Thymus (tissue), 14 donors: ENCODE results near the gene PNPLA7. TPM values are rescaled to one million over a fixed set of nuclear protein-coding genes. Genes with fewer than 3 reads are reported as not detected.
"Not testable (repeated sequence)": the region's sequence is repeated elsewhere in the genome, so short reads cannot be mapped to it uniquely, and the experiment has no call there.

Source experiments
- DNase-seq, 9 donors: peaks; one replicate each; pipeline ENCODE4 v3.0.0-alpha.2; 2013; ENCODE audit warnings: low spot score in 9 of 9, low read depth in 6 of 9, missing footprints in 1 of 9
- H3K27ac ChIP-seq, 2 donors: one replicate each; pipeline ENCODE4 v1.5.1; 2013; ENCODE audit warnings: control low read depth in 1 of 2, low read depth in 1 of 2, low read length in 1 of 2, mild to moderate bottlenecking in 1 of 2, moderate library complexity in 1 of 2
- H3K27me3 ChIP-seq, 2 donors: one replicate each; pipeline ENCODE4 v1.5.1; 2013; ENCODE audit warnings: low read length in 1 of 2; ENCODE audit not compliant: control insufficient read depth in 2 of 2, insufficient read depth in 1 of 2
- H3K36me3 ChIP-seq, 2 donors: one replicate each; pipeline ENCODE4 v1.5.1; 2013; ENCODE audit warnings: low read length in 1 of 2, mild to moderate bottlenecking in 1 of 2, moderate library complexity in 1 of 2; ENCODE audit not compliant: control insufficient read depth in 2 of 2, insufficient read depth in 2 of 2
- H3K4me1 ChIP-seq, 2 donors: one replicate each; pipeline ENCODE4 v1.5.1; 2013; ENCODE audit warnings: low read length in 2 of 2; ENCODE audit not compliant: control insufficient read depth in 2 of 2, insufficient read depth in 2 of 2
- H3K4me3 ChIP-seq, 2 donors: one replicate each; pipeline ENCODE4 v1.5.1; 2013; ENCODE audit warnings: low read length in 2 of 2, control low read depth in 1 of 2, mild to moderate bottlenecking in 1 of 2
- H3K9me3 ChIP-seq, 2 donors: one replicate each; pipeline ENCODE4 v1.5.1; 2013; ENCODE audit warnings: low read length in 1 of 2, mild to moderate bottlenecking in 1 of 2; ENCODE audit not compliant: control insufficient read depth in 2 of 2, insufficient read depth in 1 of 2
- WGBS: extraction: QIAGEN DNeasy Blood & Tissue Kit; methylation state at CpG from one replicate; pipeline ENCODE4 v1.1.7; 2013; 5-methylcytosine and 5-hydroxymethylcytosine counted together
- long read RNA-seq, 10 donors: transcript quantifications; one replicate each; lab custom pipeline, GENCODE V29; 2026
- polyA plus RNA-seq: library from polyadenylated mRNA; stranded (reverse); fragments of 200-250 nt; gene quantifications from one replicate; pipeline ENCODE4 v1.2.3, GENCODE V29; 2013
- total RNA-seq: library from RNA; stranded (reverse); fragments of 120-200 nt; gene quantifications from one replicate; pipeline ENCODE4 v1.2.4, GENCODE V29; 2013
- donor health status: healthy.

The PNPLA7 gene
- total RNA-seq (1.6 TPM), polyA plus RNA-seq (11.5 TPM)
- long read RNA-seq, donor 1: 0 reads
- long read RNA-seq, donor 2: 0 reads
- long read RNA-seq, donor 3, partial matches to known transcripts: 5 of 5 reads
- long read RNA-seq, donor 3, other reads (novel, unspliced or antisense): 0 of 5 reads
- long read RNA-seq, donor 4: 0 reads
- long read RNA-seq, donor 5, partial matches to known transcripts: 142 of 142 reads
- long read RNA-seq, donor 5, other reads (novel, unspliced or antisense): 0 of 142 reads
- long read RNA-seq, donor 6, partial matches to known transcripts: 119 of 119 reads
- long read RNA-seq, donor 6, other reads (novel, unspliced or antisense): 0 of 119 reads
- long read RNA-seq, donor 7: 0 reads
- long read RNA-seq, donor 8: 0 reads
- long read RNA-seq, donor 9: 0 reads
- long read RNA-seq, donor 10: 0 reads

GRCh38 chr9:137550231-137550621 lies at the start of gene PNPLA7:
PNPLA7 (minus strand) TSS chr9:137550402; CDS start chr9:137550197, 205 bp downstream.
- Histone ChIP-seq H3K9me3 (peaks cover 0 to 4% of the 10 kb centered on the region in 2 donors), H3K27ac (peak within 1 kb of the TSS; percentile 66 to 91), H3K4me1 (peaks cover 8 to 17% of the 10 kb centered on the region in 2 donors), H3K4me3 (peak within 1 kb of the TSS; percentile 60 to 83), H3K36me3 (peaks cover 5 to 9% of the 10 kb centered on the region in 2 donors), H3K27me3 (no peaks in the 10 kb centered on the region)
- WGBS: 3% methylated on average over 13 of the region's 13 CpGs
- DNase-seq: peak in 7 of 9 donors; percentile 14 to 76 (median 49)

- Histone ChIP-seq H3K27ac (no peak overlapping the region), H3K9me3 (no peaks in the 10 kb centered on the region), H3K4me1 (peaks cover 0 to 5% of the 10 kb centered on the region in 2 donors), H3K4me3 (no peak overlapping the region), H3K36me3 (no peaks in the 10 kb centered on the region), H3K27me3 (peaks cover 0 to 2% of the 10 kb centered on the region in 2 donors)
- 94% methylated on average over 8 of the region's 8 CpGs for WGBS
- no peak for DNase-seq
Observed at GRCh38 chr9:137598943-137599342, 48.7 kb upstream of the PNPLA7 start.

DNA sequence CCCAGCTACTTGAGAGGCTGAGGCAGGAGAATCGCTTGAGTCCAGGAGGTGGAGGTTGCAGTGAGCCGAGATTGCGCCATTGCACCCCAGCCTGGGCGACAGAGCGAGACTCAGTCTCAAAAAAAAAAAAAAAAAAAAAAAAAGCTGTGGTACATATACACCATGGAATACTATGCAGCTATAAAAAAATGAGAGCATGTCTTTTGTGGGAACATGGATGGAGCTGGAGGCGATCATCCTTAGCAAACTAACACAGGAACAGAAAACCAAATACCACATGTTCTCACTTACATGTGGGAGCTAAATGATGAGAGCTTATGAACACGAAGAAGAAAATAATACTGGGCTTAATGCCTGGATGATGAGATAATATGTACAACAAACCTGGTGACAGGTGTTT lies 46.4 kb upstream of the PNPLA7 start:
- not testable (repeated sequence) for DNase-seq, H3K9me3 ChIP-seq, H3K4me1 ChIP-seq, H3K27ac ChIP-seq, H3K36me3 ChIP-seq, H3K27me3 ChIP-seq, H3K4me3 ChIP-seq
- WGBS: 98% methylated on average over 7 of the region's 7 CpGs

DNA sequence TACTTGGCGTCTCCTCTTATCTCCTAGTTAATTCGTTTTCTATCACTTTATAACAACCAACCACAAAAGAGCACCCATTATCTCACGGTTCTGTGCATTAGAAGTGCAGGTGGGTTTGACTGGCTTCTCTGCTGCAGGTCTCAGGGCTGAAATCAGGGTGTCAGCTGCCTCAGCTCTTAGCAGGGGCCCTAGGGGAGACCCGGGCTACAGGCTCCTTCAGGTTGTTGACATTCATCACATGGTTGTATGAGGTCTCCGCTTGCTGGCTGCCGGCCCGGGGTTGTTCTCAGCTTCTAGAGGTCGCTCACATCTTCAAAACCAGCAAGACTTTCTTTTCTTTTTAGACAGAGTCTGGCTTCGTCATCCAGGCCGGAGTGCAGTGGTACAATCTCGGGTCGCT lies 43.0 kb upstream of the PNPLA7 start:
- 86% methylated on average over 12 of the region's 12 CpGs for WGBS
- no peaks in the 10 kb centered on the region for H3K9me3 ChIP-seq
- H3K27ac ChIP-seq: no peak overlapping the region
- no peak for DNase-seq
- no peak overlapping the region for H3K4me3 ChIP-seq
- peaks cover 9 to 27% of the 10 kb centered on the region in 2 donors for H3K4me1 ChIP-seq
- H3K36me3 ChIP-seq: peaks cover 3 to 5% of the 10 kb centered on the region in 2 donors
- peaks cover 0 to 2% of the 10 kb centered on the region in 2 donors for H3K27me3 ChIP-seq

- H3K4me1 ChIP-seq: peaks cover 9 to 27% of the 10 kb centered on the region in 2 donors
- H3K27me3 ChIP-seq: peaks cover 0 to 2% of the 10 kb centered on the region in 2 donors
- WGBS: 92% methylated on average over 7 of the region's 7 CpGs
- H3K36me3 ChIP-seq: peaks cover 3 to 10% of the 10 kb centered on the region in 2 donors
- no peaks in the 10 kb centered on the region for H3K9me3 ChIP-seq
- H3K27ac ChIP-seq: no peak overlapping the region
- no peak for DNase-seq
- H3K4me3 ChIP-seq: no peak overlapping the region
Observed at GRCh38 chr9:137592767-137593166, 42.6 kb upstream of the PNPLA7 start.

- peak within 1 kb of the TSS; percentile 66 to 78 for H3K4me3 ChIP-seq
- no peaks in the 10 kb centered on the region for H3K9me3 ChIP-seq
- H3K27ac ChIP-seq: peak within 1 kb of the TSS in 1 of 2 donors; percentile 53
- peaks cover 9 to 27% of the 10 kb centered on the region in 2 donors for H3K4me1 ChIP-seq
- WGBS: 1% methylated on average over 112 of the region's 113 CpGs
- peaks cover 0 to 2% of the 10 kb centered on the region in 2 donors for H3K27me3 ChIP-seq
- peaks cover 16 to 26% of the 10 kb centered on the region in 2 donors for H3K36me3 ChIP-seq
- peak; percentile 47 to 93 (median 82) for DNase-seq
Observed at GRCh38 chr9:137590469-137591383, 40.5 kb upstream of the PNPLA7 start, which contains the start of gene ZMYND19. ZMYND19 (minus strand) TSS chr9:137590512; CDS start chr9:137590263, 249 bp downstream.

DNA sequence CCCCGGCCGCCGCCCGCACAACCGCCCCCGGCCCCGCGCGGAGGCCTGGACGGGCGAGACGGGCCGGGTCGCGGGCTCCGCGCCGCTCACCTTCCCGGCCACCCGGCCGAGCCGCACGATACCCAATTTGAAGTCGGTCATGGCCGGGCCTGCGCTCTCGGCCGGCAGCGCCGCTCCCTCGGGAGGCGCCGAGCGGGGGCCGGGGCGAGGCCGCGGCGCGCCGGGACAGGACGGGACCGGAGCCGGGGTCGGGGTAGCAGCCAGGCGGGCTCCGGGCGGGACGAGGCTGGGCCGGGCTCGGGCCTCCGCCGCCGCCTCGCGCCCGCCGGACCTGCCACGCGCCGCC lies 39.9 kb upstream of the PNPLA7 start:
- Histone ChIP-seq H3K4me1 (peaks cover 9 to 27% of the 10 kb centered on the region in 2 donors), H3K4me3 (peak overlapping the region in 1 of 2 donors; percentile 78), H3K27me3 (peaks cover 0 to 2% of the 10 kb centered on the region in 2 donors), H3K9me3 (no peaks in the 10 kb centered on the region), H3K27ac (no peak overlapping the region), H3K36me3 (peaks cover 16 to 29% of the 10 kb centered on the region in 2 donors)
- WGBS: under 1% methylated on average over 61 of the region's 61 CpGs
- no peak for DNase-seq

GRCh38 chr9:137589441-137590122 lies 39.4 kb upstream of the PNPLA7 start:
- no peak overlapping the region for H3K27ac ChIP-seq
- H3K27me3 ChIP-seq: peaks cover 0 to 2% of the 10 kb centered on the region in 2 donors
- peak in 1 of 9 donors; percentile 37 for DNase-seq
- H3K9me3 ChIP-seq: no peaks in the 10 kb centered on the region
- peaks cover 9 to 27% of the 10 kb centered on the region in 2 donors for H3K4me1 ChIP-seq
- H3K36me3 ChIP-seq: peaks cover 16 to 31% of the 10 kb centered on the region in 2 donors
- peak overlapping the region; percentile 51 to 78 for H3K4me3 ChIP-seq
- 10% methylated on average over 57 of the region's 58 CpGs for WGBS
